Brain microvascular endothelial cell (primary cell): ENCODE measurements around the gene VPS51.
"Not testable (repeated sequence)": the region's sequence is repeated elsewhere in the genome, so short reads cannot be mapped to it uniquely, and the experiment has no call there.

Experiments used
- DNase-seq: peaks from one replicate; pipeline ENCODE4 v3.0.0-alpha.2; 2020
- H3K27ac ChIP-seq: fragments of 250-450 bp; sonication (Bioruptor Pico); 2 replicates; pipeline ENCODE4 v1.5.1; 2020; ENCODE audit warnings: mild to moderate bottlenecking, moderate library complexity
- H3K27me3 ChIP-seq: fragments of 250-450 bp; sonication (Bioruptor Pico); replicated peaks from 2 replicates; pipeline ENCODE4 v1.5.1; 2020; ENCODE audit warnings: mild to moderate bottlenecking
- H3K36me3 ChIP-seq: fragments of 250-450 bp; sonication (Bioruptor Pico); replicated peaks from 2 replicates; pipeline ENCODE4 v1.5.1; 2020; ENCODE audit warnings: mild to moderate bottlenecking
- H3K4me3 ChIP-seq: 2 replicates; pipeline ENCODE4 v1.5.1; 2011; ENCODE audit warnings: low read depth, mild to moderate bottlenecking, control low read depth, low read length, moderate library complexity
- in situ Hi-C: cut with HindIII; loops from 2 replicates; pipeline ENCODE4 v1.10.0; 2017; ENCODE audit warnings: low sequenced_read_pairs, low pct_ligation_motif_present
- TF ChIP-seq, protein P1 (sequence below): IDR thresholded peaks from 2 replicates; pipeline ENCODE4 v1.5.1; 2011; ENCODE audit warnings: low read depth, mild to moderate bottlenecking, moderate library complexity, low read length, control low read depth, inconsistent platforms; ENCODE audit errors: missing control alignments

Gene VPS51

DNA sequence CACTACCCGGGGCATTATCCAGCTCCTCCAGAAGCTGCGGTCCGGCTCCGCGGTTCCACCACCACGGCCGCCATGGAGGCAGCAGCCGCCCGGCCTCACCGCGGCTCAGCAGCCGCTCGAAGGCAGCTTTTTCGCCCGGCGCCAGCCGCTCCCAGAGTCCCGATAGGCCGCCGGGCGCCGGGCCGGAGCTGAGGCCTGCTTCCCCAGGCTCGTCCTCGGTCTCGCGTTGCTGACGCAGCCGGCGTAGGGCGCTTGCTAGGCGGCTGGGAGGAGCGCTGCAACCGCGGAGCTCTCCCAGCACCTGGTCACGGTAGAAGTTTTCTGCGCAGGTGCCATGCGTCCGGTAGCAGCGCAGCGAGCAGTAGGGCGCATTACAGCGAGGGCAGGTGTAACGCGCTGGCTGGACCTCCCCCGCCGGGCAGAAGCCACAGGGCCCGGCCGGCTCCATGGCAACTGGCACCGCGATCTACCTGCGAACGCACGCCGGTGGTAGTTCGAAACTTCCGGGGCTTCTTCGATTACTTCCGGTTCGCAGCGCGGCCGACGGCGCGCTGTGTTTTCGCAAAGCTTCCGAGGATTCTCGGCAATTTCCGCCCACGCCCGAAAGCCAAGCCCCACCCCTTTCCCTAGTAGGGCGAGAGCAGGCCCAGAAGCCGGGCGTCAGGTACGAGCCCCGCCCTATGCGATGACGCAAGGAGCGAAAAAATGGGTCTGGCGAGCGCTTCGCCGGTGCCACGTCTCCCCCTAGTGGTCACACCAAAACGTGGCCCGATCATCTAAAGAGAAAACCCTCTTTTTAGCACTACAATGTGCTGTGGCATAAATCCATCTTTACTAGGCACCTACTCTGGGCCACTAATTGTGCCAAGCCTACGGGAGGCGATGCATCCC, 21.4 kb downstream of the VPS51 start, which contains the start of gene ZNHIT2:
TSS of gene ZNHIT2 (minus strand) at position 496 of the 891 bp plus-strand sequence. CDS start at position 448, 48 bp downstream.
- peak; percentile 98 for DNase-seq
- peak within 1 kb of the TSS; percentile 85 for H3K27ac ChIP-seq
- in situ Hi-C loops = no loop called here
- H3K27me3 ChIP-seq = no peaks in the 10 kb centered on the region
- H3K36me3 ChIP-seq = peaks cover 38% of the 10 kb centered on the region
- TF ChIP-seq, protein P1, sequence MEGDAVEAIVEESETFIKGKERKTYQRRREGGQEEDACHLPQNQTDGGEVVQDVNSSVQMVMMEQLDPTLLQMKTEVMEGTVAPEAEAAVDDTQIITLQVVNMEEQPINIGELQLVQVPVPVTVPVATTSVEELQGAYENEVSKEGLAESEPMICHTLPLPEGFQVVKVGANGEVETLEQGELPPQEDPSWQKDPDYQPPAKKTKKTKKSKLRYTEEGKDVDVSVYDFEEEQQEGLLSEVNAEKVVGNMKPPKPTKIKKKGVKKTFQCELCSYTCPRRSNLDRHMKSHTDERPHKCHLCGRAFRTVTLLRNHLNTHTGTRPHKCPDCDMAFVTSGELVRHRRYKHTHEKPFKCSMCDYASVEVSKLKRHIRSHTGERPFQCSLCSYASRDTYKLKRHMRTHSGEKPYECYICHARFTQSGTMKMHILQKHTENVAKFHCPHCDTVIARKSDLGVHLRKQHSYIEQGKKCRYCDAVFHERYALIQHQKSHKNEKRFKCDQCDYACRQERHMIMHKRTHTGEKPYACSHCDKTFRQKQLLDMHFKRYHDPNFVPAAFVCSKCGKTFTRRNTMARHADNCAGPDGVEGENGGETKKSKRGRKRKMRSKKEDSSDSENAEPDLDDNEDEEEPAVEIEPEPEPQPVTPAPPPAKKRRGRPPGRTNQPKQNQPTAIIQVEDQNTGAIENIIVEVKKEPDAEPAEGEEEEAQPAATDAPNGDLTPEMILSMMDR = peak; percentile 92
- H3K4me3 ChIP-seq = peak within 1 kb of the TSS; percentile 87

DNA sequence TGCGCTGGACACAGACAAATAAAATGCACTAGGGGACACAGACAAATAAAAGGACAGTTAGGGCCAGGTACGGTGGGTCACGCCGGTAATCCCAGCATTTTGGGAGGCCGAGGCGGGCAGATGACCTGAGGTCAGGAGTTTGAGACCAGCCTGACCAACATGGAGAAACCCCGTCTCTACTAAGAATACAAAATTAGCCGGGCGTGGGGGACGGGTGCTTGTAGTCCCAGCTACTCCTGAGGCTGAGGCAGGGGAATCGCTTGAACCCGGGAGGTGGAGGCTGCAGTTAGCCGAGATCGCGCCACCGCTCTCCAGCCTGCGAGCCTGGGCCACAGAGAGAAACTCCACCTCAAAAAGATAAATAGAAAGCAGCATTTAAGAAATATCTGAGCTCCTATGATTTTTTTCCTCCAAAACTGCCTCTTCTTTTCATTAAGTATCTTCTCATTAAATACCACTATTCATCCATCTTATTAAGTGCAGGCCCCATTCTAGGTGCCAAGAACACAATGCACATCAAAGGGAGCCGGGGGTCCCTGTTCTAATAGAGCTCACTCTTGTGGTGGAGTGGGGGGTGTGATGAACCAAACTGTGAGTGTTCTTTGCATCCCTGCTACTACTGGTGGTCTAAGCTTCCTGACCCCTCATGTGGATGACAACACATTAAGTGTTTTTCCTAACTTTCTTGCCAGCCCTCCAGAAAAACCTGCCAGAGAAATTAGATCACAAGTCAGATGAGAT, 22.3 kb downstream of the VPS51 start:
- Histone ChIP-seq H3K27me3 (no peaks in the 10 kb centered on the region), H3K27ac (no peak overlapping the region), H3K36me3 (peaks cover 38% of the 10 kb centered on the region), H3K4me3 (no peak overlapping the region)
- DNase-seq = no peak
- in situ Hi-C loops = no loop called here
- TF ChIP-seq, protein P1 = no peak

DNA sequence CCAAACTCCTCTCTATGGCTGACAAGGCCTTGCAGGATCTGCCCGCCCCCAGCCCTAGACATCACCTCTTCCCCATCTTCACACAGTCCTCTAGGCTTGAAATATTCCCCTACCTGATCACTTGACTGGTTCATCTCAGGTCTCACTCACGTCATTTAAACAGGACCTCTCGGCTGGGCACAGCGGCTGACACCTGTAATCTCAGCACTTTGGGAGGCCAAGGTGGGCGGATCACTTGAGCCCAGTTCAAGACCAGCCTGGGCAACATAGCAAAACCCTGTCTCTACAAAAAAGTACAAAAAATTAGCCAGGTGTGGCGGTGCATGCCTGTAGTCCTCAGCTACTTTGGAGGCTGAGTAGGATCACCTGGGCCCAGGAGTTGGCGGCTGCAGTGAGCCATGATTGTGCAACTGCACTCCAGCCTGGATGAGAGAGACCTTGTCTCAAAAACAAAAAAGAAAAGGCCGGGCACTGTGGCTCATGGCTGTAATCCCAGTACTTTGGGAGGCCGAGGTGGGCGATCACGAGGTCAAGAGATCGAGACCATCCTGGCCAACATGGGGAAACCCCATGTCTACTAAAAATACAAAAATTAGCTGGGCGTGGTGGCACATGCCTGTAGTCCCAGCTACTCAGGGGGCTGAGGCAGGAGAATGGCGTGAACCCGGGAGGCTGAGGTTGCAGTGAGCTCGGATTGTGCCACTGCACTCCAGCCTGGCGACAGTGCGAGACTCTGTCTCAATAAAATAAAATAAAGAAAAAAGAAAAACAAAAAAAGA, 23.1 kb downstream of the VPS51 start:
- DNase-seq, H3K27ac ChIP-seq, H3K27me3 ChIP-seq, in situ Hi-C loops, H3K4me3 ChIP-seq: not testable (repeated sequence)
- peaks cover 40% of the 10 kb centered on the region for H3K36me3 ChIP-seq

DNA sequence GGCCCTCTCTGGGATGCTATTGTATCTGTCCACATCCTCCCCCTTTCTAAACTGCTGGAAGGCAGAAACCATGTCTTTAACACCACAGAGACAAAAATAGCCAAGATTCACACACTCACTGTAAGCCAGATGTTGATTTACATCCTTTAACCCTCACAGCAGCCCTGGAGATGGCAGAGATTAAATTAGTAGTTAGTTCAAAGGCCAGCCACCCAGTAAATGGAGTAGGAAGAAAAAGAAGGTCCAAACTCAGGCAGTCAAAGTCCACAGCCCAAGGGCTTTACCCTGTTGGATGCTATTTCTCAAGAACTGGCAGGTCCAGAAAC, 23.6 kb downstream of the VPS51 start:
- H3K27ac ChIP-seq = no peak overlapping the region
- in situ Hi-C loops = no loop called here
- peaks cover 46% of the 10 kb centered on the region for H3K36me3 ChIP-seq
- TF ChIP-seq, protein P1 = no peak
- no peak overlapping the region for H3K4me3 ChIP-seq
- H3K27me3 ChIP-seq = no peaks in the 10 kb centered on the region
- no peak for DNase-seq

DNA sequence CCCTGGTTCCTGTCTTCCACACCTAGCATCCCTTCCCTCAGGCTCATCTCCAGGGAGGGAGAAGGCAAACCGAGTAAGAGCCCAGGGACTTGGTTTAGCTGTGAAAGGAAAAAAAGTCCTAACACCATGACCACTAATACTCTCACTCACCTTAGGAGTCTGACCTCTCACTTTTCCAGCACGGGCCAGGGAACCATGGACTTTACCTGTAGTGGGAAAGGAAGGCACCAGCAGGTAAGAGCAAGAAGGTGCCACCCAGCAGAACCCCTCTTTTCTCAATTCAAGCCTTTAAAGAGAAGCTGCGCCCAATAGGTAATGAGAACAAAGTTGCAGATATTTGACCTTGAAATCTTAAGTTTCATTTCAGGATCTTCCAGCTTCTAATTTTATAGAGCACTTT, 24.8 kb downstream of the VPS51 start:
- TF ChIP-seq, protein P1 = no peak
- in situ Hi-C loops = no loop called here

More for the DNA sequence above, 24.8 kb downstream of the VPS51 start:
- H3K36me3 ChIP-seq = peaks cover 51% of the 10 kb centered on the region
- peak overlapping the region; percentile 71 for H3K4me3 ChIP-seq
- no peak overlapping the region for H3K27ac ChIP-seq
- H3K27me3 ChIP-seq = no peaks in the 10 kb centered on the region
- no peak for DNase-seq
